Natural killer cell (primary cell): ENCODE data around the gene STXBP5L. TPM values are rescaled to one million over a fixed set of nuclear protein-coding genes. Genes with fewer than 3 reads are reported as not detected.

Source experiments
- ATAC-seq, 3 donors: fragments of 150-1000 bp in 2 of 3; fragments of 200-7000 bp in 1 of 3; cut with Tn5 transposase; 1 replicate in 1 of 3; 2 replicates in 2 of 3; pipeline ENCODE4 v1.10.0; 2021; ENCODE audit warnings: mild to moderate bottlenecking in 2 of 3, moderate library complexity in 2 of 3
- DNase-seq, 2 donors: peaks; one replicate each; pipeline versions ENCODE4 v3.0.0 to v3.0.0-alpha.2; 2013 to 2021; ENCODE audit warnings: mixed read lengths in 1 of 2
- H3K27ac ChIP-seq: one replicate; pipeline ENCODE4 v1.5.1; 2013; ENCODE audit warnings: mild to moderate bottlenecking, low read length
- H3K27me3 ChIP-seq: one replicate; pipeline ENCODE4 v1.6.1; 2013; ENCODE audit warnings: low read length; ENCODE audit not compliant: control insufficient read depth, insufficient read depth
- H3K36me3 ChIP-seq: one replicate; pipeline ENCODE4 v1.6.1; 2013; ENCODE audit warnings: low read length; ENCODE audit not compliant: control insufficient read depth, insufficient read depth
- H3K4me1 ChIP-seq: one replicate; pipeline ENCODE4 v1.6.1; 2013; ENCODE audit warnings: low read length; ENCODE audit not compliant: control insufficient read depth, insufficient read depth
- H3K4me3 ChIP-seq: one replicate; pipeline ENCODE4 v1.5.1; 2013; ENCODE audit warnings: low read length
- H3K9me3 ChIP-seq: one replicate; pipeline ENCODE4 v1.6.1; 2013; ENCODE audit warnings: low read length; ENCODE audit not compliant: control insufficient read depth, insufficient read depth
- H3K27ac Mint-ChIP-seq, 2 donors: one replicate each; pipeline ENCODE4 v1.8.0; 2022; ENCODE audit warnings: mild to moderate bottlenecking in 2 of 2, mixed read lengths in 2 of 2, moderate library complexity in 1 of 2
- H3K27me3 Mint-ChIP-seq, 2 donors: one replicate each; pipeline ENCODE4 v1.8.0; 2022; ENCODE audit warnings: low read depth in 2 of 2, mixed read lengths in 2 of 2
- H3K36me3 Mint-ChIP-seq: one replicate; pipeline ENCODE4 v1.8.0; 2022; ENCODE audit warnings: mixed read lengths
- H3K4me1 Mint-ChIP-seq, 2 donors: one replicate each; pipeline ENCODE4 v1.8.0; 2022; ENCODE audit warnings: mixed read lengths in 2 of 2
- H3K4me3 Mint-ChIP-seq: one replicate; pipeline ENCODE4 v1.8.0; 2022; ENCODE audit warnings: mild to moderate bottlenecking, moderate library complexity, mixed read lengths
- H3K9me3 Mint-ChIP-seq, 2 donors: one replicate each; pipeline ENCODE4 v1.8.0; 2022; ENCODE audit warnings: mixed read lengths in 2 of 2
- CTCF ChIP-seq: fragments of 200-600 bp; IDR thresholded peaks from one replicate; pipeline ENCODE4 v1.8.0; 2022; ENCODE audit warnings: antibody characterized with exemption
- WGBS: methylation state at CpG from one replicate; pipeline ENCODE4 v1.1.7; 2013; ENCODE audit warnings: missing lambda C conversion rate; ENCODE audit not compliant: insufficient coverage; 5-methylcytosine and 5-hydroxymethylcytosine counted together
- intact Hi-C: fragments of 100-400 bp; cut with micrococcal nuclease; formaldehyde crosslinking; loops from one replicate; pipeline ENCODE4 v1.14.2; 2022
- total RNA-seq, 4 donors: library from RNA; stranded (reverse); fragments of 120-200 nt in 1 of 4; gene quantifications; one replicate each; pipeline versions ENCODE4 v1.2.3 to v1.2.4, GENCODE V29; 2013 to 2022

Gene STXBP5L
- total RNA-seq, 3 donors from 2014 or later (not counting 1 experiment from before 2014, with no cell fraction given): not detected

DNA sequence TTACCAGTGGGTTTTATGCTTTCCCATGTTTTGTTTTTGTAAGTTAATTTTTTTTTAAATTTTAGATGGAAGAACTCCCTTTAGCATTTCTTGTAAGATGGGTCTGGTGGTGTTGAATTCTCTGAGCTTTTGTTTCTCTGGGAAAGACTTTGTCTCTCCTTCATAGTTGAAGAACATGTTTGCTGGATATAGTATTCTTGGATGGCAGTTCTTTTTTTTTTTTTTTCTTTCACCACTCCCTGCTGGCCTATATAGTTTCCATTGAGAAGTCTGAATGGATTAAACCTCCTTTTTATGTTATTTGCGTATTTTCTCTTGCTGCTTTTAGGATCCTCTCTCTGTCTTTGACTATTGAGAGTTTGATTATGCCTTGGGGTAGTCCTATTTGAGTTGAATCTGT lies 18.1 kb downstream of the STXBP5L start:
- Mint-ChIP-seq H3K4me1 (no peaks in the 10 kb centered on the region), H3K9me3 (peaks cover 17 to 28% of the 10 kb centered on the region in 2 donors), H3K27ac (no peak overlapping the region), H3K4me3 (no peak overlapping the region), H3K27me3 (no peaks in the 10 kb centered on the region), H3K36me3 (peaks cover 6% of the 10 kb centered on the region)
- ATAC-seq (no peak), DNase-seq (no peak)
- H3K9me3 ChIP-seq: peaks cover 12% of the 10 kb centered on the region
- H3K27ac ChIP-seq: no peak overlapping the region
- H3K27me3 ChIP-seq: no peaks in the 10 kb centered on the region
- no CpG with 5 or more reads among the region's 1 CpG for WGBS
- TF ChIP-seq CTCF: no peak
- H3K4me1 ChIP-seq: no peaks in the 10 kb centered on the region
- intact Hi-C loops: no loop called here
- no peak overlapping the region for H3K4me3 ChIP-seq
- no peaks in the 10 kb centered on the region for H3K36me3 ChIP-seq

GRCh38 chr3:120928991-120929390 lies 21.0 kb downstream of the STXBP5L start:
- intact Hi-C loops: no loop called here
- no peak for ATAC-seq
- peaks cover 12% of the 10 kb centered on the region for H3K9me3 ChIP-seq
- no peak overlapping the region for H3K27ac ChIP-seq
- H3K27me3 ChIP-seq: no peaks in the 10 kb centered on the region
- DNase-seq: no peak
- no peaks in the 10 kb centered on the region for H3K4me1 Mint-ChIP-seq
- H3K27me3 Mint-ChIP-seq: no peaks in the 10 kb centered on the region
- peaks cover 6% of the 10 kb centered on the region for H3K36me3 Mint-ChIP-seq
- no peak overlapping the region for H3K4me3 ChIP-seq
- no peak for TF ChIP-seq CTCF
- H3K36me3 ChIP-seq: no peaks in the 10 kb centered on the region
- no peak overlapping the region for H3K27ac Mint-ChIP-seq
- H3K4me3 Mint-ChIP-seq: no peak overlapping the region
- 67% methylated on average over 1 of the region's 1 CpG for WGBS
- no peaks in the 10 kb centered on the region for H3K4me1 ChIP-seq
- H3K9me3 Mint-ChIP-seq: peaks cover 12 to 21% of the 10 kb centered on the region in 2 donors

DNA sequence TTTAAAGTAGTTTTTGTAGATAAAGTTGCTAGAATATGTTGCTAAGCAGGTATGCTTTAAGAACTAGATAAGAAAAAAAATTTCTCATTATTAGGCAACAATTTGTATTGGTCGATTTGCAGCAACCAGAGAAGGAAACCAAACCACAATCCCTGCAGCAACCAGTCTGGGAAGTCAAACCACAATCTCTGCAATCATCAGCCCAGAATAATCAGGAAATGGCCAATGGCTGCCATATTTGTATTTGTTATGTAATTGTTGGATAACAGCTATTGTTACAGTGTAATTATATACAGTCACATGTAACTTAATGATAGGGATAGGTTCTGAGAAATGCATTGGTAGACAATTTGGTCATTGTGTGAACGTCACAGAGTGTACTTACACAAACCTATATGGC lies 23.6 kb downstream of the STXBP5L start:
- Mint-ChIP-seq H3K9me3 (peaks cover 11 to 18% of the 10 kb centered on the region in 2 donors), H3K27me3 (no peaks in the 10 kb centered on the region), H3K27ac (no peak overlapping the region), H3K4me1 (no peaks in the 10 kb centered on the region), H3K4me3 (no peak overlapping the region), H3K36me3 (no peaks in the 10 kb centered on the region)
- WGBS: 60% methylated on average over 1 of the region's 2 CpGs
- ATAC-seq (no peak), DNase-seq (no peak)
- intact Hi-C loops: no loop called here
- Histone ChIP-seq H3K36me3 (no peaks in the 10 kb centered on the region), H3K9me3 (peaks cover 12% of the 10 kb centered on the region), H3K27me3 (no peaks in the 10 kb centered on the region), H3K27ac (no peak overlapping the region), H3K4me3 (no peak overlapping the region), H3K4me1 (no peaks in the 10 kb centered on the region)
- no peak for TF ChIP-seq CTCF

DNA sequence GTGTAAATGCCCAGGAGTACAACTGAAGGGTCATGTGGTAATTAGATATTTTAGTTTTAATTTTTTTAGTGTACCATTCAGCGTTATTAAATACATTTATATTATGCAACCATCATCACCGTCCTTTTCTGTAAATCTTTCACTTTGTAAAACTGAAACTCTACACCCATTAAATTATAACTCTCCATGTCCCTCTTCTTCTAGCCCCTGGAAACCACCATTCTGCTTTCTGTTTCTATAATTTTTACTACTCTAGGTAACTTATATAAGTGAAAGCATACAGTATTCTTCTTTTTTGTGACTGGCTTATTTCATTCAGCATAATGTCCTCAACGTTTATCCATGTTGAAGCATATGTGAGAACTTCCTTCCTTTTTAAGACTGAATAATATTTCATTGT lies 48.1 kb downstream of the STXBP5L start:
- Mint-ChIP-seq H3K27me3 (no peaks in the 10 kb centered on the region), H3K27ac (no peak overlapping the region), H3K4me3 (no peak overlapping the region), H3K36me3 (peaks cover 10% of the 10 kb centered on the region), H3K9me3 (peaks cover 8 to 18% of the 10 kb centered on the region in 2 donors), H3K4me1 (no peaks in the 10 kb centered on the region)
- Histone ChIP-seq H3K9me3 (no peaks in the 10 kb centered on the region), H3K4me3 (no peak overlapping the region), H3K4me1 (no peaks in the 10 kb centered on the region), H3K27ac (no peak overlapping the region), H3K27me3 (no peaks in the 10 kb centered on the region), H3K36me3 (no peaks in the 10 kb centered on the region)
- 100% methylated on average over 1 of the region's 3 CpGs for WGBS
- ATAC-seq: no peak
- intact Hi-C loops: no loop called here
- DNase-seq: no peak
- TF ChIP-seq CTCF: no peak
